Ascending aorta (tissue), 2 donors: Measurements from ENCODE around the gene SASH3. TPM values are rescaled to one million over a fixed set of nuclear protein-coding genes. Genes with fewer than 3 reads are reported as not detected.
A peak's percentile ranks its signal among the peaks of the same experiment; 100 is the strongest.

Experiments
- DNase-seq, 2 donors: peaks; one replicate each; pipeline ENCODE4 v3.0.0-alpha.2; 2019; ENCODE audit warnings: low spot score in 2 of 2
- H3K27ac ChIP-seq, 2 donors: fragments of 200-600 bp; sonication (generic); one replicate each; pipeline ENCODE4 v1.5.1; 2016 to 2017; ENCODE audit warnings: mild to moderate bottlenecking in 1 of 2
- H3K27me3 ChIP-seq: fragments of 200-600 bp; sonication (generic); one replicate; pipeline ENCODE4 v1.5.1; 2017
- H3K36me3 ChIP-seq, 2 donors: fragments of 200-600 bp; sonication (generic); one replicate each; pipeline ENCODE4 v1.5.1; 2016
- H3K4me1 ChIP-seq, 2 donors: fragments of 200-600 bp; sonication (generic); one replicate each; pipeline ENCODE4 v1.5.1; 2016 to 2017; ENCODE audit warnings: mild to moderate bottlenecking in 1 of 2
- H3K4me3 ChIP-seq, 2 donors: fragments of 200-600 bp; sonication (generic); one replicate each; pipeline ENCODE4 v1.5.1; 2016 to 2017; ENCODE audit warnings: mild to moderate bottlenecking in 1 of 2
- H3K9me3 ChIP-seq, 2 donors: fragments of 200-600 bp; sonication (generic); one replicate each; pipeline ENCODE4 v1.5.1; 2016
- CTCF ChIP-seq, 3 experiments: fragments of 200-600 bp in 2 of 3; fragments of 450-650 bp in 1 of 3; sonication (generic) in 2 of 3; IDR thresholded peaks; one replicate each; pipeline ENCODE4 v1.5.1; 2016 to 2019; ENCODE audit warnings: antibody characterized with exemption in 3 of 3, mild to moderate bottlenecking in 1 of 3, moderate library complexity in 1 of 3
- intact Hi-C: fragments of 100-400 bp; cut with DNase I; formaldehyde crosslinking; loops from one replicate; pipeline ENCODE4 v1.15.1; 2023
- total RNA-seq: library from RNA; depleted of rRNA; stranded (reverse); fragments of >200 nt; gene quantifications from one replicate; pipeline ENCODE4 v1.1.0, GENCODE V29; 2016

The SASH3 gene
- total RNA-seq, 1 donor from 2014 or later = 31.0 TPM

- DNase-seq = no peak
- no peak overlapping the region for H3K4me3 ChIP-seq
- no peak overlapping the region for H3K27ac ChIP-seq
- H3K27me3 ChIP-seq = no peaks in the 10 kb centered on the region
- no peaks in the 10 kb centered on the region for H3K4me1 ChIP-seq
- TF ChIP-seq CTCF (IDR thresholded peaks at IDR 0.05) = no peak
- H3K9me3 ChIP-seq = no peaks in the 10 kb centered on the region
- peaks cover 4 to 16% of the 10 kb centered on the region in 2 donors for H3K36me3 ChIP-seq
- intact Hi-C loops = no loop called here
Observed at GRCh38 chrX:129808829-129809796, 29.4 kb downstream of the SASH3 start.

DNA sequence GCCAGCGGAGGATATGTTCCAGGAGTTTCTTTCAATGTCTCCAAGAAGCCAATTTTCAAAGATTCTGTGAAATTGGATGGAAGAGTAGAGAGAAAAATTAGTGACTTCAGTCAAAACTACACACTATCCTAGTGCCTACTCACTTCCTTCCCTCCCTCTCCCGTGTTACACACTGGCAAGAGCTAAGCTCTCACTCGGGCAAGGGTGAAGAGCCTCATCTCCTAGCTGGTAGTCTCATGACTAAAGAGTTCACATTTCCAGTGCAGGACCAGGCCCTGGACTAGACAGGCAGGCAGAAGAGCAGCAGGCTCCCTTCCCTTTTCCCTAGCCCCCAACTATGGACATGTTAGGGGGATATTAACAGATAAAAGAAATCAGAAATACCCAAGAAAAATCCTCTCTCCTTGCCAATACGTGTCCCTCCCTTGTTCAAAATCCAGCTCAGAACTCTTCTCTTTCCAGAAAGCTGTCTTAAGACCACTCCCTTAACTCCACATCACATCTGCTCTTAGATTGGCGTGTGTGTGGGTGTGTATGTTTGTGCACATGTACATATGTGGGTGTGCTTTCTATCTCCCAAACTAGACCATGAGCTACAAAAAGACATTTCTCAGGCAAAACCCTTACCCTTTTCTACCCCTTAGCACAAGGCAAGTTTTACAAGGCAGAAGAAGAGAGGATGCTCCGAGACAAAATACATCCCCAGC lies 34.1 kb downstream of the SASH3 start:
- Histone ChIP-seq H3K27me3 (no peaks in the 10 kb centered on the region), H3K27ac (no peak overlapping the region), H3K4me3 (no peak overlapping the region), H3K9me3 (no peaks in the 10 kb centered on the region), H3K36me3 (peaks cover 0 to 3% of the 10 kb centered on the region in 2 donors), H3K4me1 (no peaks in the 10 kb centered on the region)
- intact Hi-C loops = no loop called here
- TF ChIP-seq CTCF (IDR thresholded peaks at IDR 0.05) = no peak
- no peak for DNase-seq

- H3K27ac ChIP-seq = no peak overlapping the region
- no peak overlapping the region for H3K4me3 ChIP-seq
- H3K27me3 ChIP-seq = no peaks in the 10 kb centered on the region
- H3K9me3 ChIP-seq = no peaks in the 10 kb centered on the region
- no peak for TF ChIP-seq CTCF (IDR thresholded peaks at IDR 0.05)
- intact Hi-C loops = no loop called here
- H3K4me1 ChIP-seq = no peaks in the 10 kb centered on the region
- no peak for DNase-seq
- H3K36me3 ChIP-seq = peaks cover 0 to under 1% of the 10 kb centered on the region in 2 donors
Observed at GRCh38 chrX:129818123-129818522, 38.4 kb downstream of the SASH3 start.

DNA sequence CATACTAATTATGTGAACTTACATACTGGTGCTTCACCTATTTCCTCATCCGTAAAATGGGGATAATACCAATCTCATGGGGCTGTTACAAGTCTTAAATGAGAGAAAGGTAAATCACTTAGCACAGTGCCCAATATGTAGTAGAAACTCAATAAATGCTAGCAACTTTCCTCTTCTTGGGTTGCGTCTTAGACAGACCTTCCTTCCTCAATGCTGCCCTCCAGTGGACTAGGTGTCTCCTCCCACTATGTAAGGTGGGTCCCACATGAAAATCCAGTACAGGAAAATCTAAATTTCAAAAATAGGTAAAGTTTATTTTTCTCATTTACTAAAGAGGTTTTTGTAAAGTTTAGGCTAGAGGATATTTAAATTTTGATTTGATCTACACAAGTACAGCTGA lies 43.4 kb downstream of the SASH3 start:
- H3K36me3 ChIP-seq = peaks cover 0 to 6% of the 10 kb centered on the region in 2 donors
- no peaks in the 10 kb centered on the region for H3K27me3 ChIP-seq
- no peaks in the 10 kb centered on the region for H3K4me1 ChIP-seq
- H3K27ac ChIP-seq = no peak overlapping the region
- intact Hi-C loops = no loop called here
- no peaks in the 10 kb centered on the region for H3K9me3 ChIP-seq
- DNase-seq = no peak
- peak; percentile 17 to 38 (median 23) for TF ChIP-seq CTCF (IDR thresholded peaks at IDR 0.05)
- no peak overlapping the region for H3K4me3 ChIP-seq

- TF ChIP-seq CTCF (IDR thresholded peaks at IDR 0.05) = no peak
- H3K27me3 ChIP-seq = no peaks in the 10 kb centered on the region
- no peaks in the 10 kb centered on the region for H3K4me1 ChIP-seq
- H3K9me3 ChIP-seq = no peaks in the 10 kb centered on the region
- peaks cover 0 to 6% of the 10 kb centered on the region in 2 donors for H3K36me3 ChIP-seq
- intact Hi-C loops = no loop called here
- H3K27ac ChIP-seq = no peak overlapping the region
- no peak overlapping the region for H3K4me3 ChIP-seq
- DNase-seq = no peak
Observed at GRCh38 chrX:129823522-129823921, 43.8 kb downstream of the SASH3 start.
